GM13976 (cell line): ENCODE data around the gene PDE9A.

Experiments used
- DNase-seq: peaks from one replicate; pipeline ENCODE4 v3.0.0; 2012; ENCODE audit warnings: low spot score
- in situ Hi-C: fragments of 300-500 bp; cut with MboI; formaldehyde crosslinking; loops from one replicate; pipeline ENCODE4 v1.12.0; 2022; ENCODE audit warnings: low sequenced_read_pairs, mixed read lengths, inconsistent platforms; ENCODE audit not compliant: unreplicated experiment
- TF ChIP-seq, protein P1 (sequence below): IDR thresholded peaks from 2 replicates; pipeline ENCODE4 v1.5.1; 2012; ENCODE audit warnings: borderline replicate concordance, mild to moderate bottlenecking; ENCODE audit not compliant: insufficient read depth; ENCODE audit errors: extremely low read depth, missing control alignments, control extremely low read depth

The PDE9A gene

DNA sequence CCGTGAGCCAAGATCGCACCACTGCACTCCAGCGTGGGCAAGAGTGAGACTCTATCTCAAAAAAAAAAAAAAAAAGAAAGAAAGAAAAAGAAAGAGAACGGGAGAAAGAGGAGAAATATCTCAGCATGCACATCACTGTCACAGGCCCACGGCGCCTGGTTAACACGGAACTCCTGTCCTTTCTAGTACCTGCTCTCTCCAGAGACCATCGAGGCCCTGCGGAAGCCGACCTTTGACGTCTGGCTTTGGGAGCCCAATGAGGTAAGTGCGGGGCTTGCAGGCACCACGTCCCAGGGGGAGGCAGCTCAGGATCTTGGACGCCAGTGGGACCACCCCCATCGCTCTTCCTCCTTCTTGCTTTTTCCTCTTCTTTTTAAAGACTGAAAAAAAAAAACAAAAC lies 100.4 kb downstream of the PDE9A start:
- in situ Hi-C loops, result no loop called here
- no peak for DNase-seq
- TF ChIP-seq, protein P1, sequence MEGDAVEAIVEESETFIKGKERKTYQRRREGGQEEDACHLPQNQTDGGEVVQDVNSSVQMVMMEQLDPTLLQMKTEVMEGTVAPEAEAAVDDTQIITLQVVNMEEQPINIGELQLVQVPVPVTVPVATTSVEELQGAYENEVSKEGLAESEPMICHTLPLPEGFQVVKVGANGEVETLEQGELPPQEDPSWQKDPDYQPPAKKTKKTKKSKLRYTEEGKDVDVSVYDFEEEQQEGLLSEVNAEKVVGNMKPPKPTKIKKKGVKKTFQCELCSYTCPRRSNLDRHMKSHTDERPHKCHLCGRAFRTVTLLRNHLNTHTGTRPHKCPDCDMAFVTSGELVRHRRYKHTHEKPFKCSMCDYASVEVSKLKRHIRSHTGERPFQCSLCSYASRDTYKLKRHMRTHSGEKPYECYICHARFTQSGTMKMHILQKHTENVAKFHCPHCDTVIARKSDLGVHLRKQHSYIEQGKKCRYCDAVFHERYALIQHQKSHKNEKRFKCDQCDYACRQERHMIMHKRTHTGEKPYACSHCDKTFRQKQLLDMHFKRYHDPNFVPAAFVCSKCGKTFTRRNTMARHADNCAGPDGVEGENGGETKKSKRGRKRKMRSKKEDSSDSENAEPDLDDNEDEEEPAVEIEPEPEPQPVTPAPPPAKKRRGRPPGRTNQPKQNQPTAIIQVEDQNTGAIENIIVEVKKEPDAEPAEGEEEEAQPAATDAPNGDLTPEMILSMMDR, result no peak

DNA sequence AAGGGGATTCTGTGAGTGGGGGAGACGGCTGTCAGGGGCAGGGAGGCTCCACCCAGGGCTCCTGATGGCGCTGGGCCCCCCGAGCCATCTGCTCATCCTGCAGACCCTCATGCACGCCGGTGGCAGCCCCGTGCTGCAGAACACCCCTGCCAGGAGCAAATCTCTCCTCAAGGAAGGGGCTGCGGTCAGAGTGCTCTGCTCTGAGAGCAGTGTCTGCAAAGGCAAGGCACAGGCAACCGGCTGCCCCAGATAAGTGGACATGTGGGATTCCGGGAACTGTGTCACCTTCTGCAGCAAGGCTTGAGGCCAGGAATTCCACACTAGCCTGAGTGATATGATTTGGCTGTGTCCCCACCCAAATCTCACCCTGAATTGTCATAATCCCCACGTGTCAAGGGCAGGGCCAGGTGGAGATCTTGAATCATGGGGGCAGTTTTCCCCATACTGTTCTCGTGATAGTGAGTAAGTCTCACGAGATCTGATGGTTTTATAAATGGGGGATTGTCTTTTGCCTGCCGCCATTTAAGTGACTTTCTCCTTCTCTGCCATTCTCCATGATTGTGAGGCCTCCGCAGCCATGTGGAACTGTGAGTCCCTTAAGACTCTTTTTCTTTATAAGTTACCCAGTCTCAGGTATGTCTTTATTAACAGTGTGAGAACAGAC lies 101.0 kb downstream of the PDE9A start:
- no peak for DNase-seq
- in situ Hi-C loops, result no loop called here
- TF ChIP-seq, protein P1, result no peak

DNA sequence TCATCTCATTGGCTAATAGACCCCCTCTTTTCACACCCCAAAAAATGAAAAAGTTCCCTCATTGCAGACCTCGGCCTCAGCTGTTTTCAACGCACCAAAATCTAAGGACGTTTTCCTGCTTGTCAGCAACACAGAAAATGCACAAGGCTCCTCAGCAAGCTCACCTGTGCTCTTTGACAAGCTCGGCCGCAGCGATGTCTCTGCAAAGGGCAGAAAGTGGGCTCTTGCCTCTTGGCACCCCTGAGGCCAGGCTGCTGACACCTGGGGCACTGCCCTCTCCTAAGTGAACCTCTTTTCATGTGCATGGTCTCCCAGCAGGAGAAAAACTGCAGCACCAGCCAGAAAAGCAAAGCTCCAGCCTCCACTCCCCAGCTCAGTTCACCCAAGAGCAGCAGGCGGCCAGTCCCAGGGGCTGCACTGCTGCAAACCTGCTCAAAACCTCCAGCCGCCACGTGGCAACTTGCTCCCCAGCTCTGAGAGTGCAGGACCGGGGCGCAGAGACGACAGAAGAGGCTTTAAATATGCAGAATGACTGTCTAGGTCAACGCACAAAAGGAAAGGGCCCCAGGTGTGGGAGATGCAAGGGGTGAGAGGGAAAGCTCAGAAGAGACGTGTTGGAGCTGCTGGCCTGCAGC lies 101.7 kb downstream of the PDE9A start:
- TF ChIP-seq, protein P1, result no peak
- in situ Hi-C loops, result no loop called here

DNA sequence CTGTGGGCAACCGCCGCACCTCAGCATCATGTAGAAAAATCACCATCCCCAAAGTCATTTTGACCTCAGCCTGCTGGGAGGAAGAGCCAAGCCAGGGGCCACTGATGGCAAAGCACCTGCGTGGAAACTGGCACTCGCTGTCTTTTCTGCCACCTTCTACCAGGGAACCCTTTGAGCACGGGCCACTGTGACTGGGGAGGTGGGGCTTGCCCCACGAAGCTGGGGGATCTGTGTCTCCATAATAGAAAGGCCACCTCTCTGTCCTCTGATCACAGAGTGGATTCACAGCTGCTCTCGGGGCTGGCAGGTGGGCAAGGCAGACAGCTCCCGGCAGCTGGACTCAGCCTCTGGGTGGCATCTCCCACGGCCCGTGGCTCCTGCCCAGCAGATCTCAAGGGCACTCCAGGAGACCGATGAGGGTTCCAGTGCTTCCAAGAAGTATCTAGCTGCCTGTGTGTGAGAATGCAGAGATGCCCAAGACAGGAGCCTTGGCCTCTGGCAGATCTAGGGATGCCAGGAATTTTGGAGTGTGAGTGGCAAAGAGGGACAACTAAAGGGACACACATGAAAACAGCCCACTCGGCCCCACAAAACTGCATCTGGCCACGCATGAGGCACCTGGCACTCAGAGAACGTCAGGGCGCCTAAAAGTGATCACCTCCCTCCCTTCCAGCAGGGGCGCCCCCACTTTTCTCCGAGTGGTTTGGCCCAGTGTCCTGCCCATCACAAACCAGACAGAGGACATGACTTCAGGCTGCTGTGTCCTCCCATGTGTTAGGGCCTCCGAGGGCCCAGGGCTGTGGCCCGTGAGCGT lies 102.6 kb downstream of the PDE9A start:
- in situ Hi-C loops, result no loop called here
- TF ChIP-seq, protein P1, result no peak
- no peak for DNase-seq

More for the DNA sequence above, 101.7 kb downstream of the PDE9A start:
- DNase-seq, result no peak

DNA sequence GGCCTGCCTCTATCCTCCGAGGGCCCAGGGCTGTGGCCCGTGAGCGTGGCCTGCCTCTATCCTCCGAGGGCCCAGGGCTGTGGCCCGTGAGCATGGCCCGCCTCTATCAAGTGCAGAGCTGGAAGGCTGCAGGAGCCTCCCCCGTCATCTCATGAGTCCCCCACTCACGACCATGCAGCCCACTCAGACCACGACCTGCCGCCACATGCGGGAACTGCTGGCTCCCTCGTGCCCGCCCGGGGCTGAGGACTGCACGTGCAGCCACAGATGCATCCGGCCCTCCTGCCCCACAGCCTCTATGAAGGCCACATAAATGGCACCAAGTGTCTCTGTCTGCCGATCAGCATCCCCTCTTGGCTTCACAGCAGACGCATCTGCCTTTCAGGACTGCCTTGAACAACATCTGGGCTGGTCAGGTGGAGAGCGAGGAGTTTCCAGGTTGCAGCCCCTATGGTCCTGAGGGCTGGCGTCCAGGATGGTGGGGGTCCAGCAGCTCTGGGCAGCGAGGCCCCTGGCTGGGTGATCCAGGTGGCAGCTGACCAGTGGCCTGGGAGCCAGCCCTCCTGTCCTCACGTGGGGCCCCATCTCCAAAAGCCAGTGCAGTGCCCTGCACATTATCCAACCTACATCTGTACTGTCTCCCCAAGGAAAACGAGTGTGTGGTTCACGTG lies 103.3 kb downstream of the PDE9A start:
- TF ChIP-seq, protein P1, result no peak
- no peak for DNase-seq
- in situ Hi-C loops, result no loop called here

DNA sequence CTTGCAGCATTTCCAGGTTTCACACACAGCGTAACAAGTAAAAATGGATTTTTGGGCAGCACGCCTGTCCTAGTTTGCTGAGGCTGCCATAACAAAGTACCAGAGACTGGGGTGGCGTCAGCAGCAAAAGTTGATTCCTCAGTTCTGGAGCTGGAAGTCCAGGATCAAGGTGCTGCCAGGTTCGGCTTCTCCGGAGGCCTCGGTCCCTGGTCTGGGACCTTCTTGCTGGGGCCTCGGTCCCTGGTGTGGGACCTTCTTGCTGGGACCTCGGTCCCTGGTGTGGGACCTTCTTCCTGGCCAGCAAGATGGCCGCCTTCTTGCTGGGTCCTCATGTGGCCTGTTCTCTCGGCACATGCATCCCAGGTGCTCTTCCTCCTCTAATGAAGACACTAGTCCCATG lies 104.0 kb downstream of the PDE9A start:
- in situ Hi-C loops, result no loop called here
- no peak for DNase-seq
- TF ChIP-seq, protein P1, result no peak
